ENCODE measurements around the gene CFAP119. TPM values are rescaled to one million over a fixed set of nuclear protein-coding genes. Genes with fewer than 3 reads are reported as not detected.

CFAP119 gene
- total RNA-seq, 1 donor from 2014 or later = 8.2 TPM

DNA sequence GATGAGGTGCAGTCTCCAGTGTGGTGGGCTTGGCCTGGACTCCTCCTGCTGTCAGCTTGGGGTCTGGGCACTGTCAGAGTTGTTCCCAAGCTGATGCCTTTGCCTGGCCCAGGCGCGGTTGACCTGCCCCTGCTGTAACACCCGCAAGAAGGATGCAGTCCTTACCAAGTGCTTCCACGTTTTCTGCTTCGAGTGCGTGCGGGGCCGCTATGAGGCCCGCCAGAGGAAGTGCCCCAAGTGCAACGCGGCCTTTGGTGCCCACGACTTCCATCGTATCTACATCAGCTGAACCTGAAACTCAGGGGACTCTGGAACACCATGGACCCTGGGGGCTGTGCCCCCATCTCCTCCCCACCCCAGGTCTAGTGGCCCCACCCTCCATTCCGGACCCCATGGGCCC lies 12.0 kb upstream of the CFAP119 start:
- TF ChIP-seq, protein P1, sequence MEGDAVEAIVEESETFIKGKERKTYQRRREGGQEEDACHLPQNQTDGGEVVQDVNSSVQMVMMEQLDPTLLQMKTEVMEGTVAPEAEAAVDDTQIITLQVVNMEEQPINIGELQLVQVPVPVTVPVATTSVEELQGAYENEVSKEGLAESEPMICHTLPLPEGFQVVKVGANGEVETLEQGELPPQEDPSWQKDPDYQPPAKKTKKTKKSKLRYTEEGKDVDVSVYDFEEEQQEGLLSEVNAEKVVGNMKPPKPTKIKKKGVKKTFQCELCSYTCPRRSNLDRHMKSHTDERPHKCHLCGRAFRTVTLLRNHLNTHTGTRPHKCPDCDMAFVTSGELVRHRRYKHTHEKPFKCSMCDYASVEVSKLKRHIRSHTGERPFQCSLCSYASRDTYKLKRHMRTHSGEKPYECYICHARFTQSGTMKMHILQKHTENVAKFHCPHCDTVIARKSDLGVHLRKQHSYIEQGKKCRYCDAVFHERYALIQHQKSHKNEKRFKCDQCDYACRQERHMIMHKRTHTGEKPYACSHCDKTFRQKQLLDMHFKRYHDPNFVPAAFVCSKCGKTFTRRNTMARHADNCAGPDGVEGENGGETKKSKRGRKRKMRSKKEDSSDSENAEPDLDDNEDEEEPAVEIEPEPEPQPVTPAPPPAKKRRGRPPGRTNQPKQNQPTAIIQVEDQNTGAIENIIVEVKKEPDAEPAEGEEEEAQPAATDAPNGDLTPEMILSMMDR (conservative IDR thresholded peaks at IDR 0.05; ENCODE audit: low read depth, low read length) = no peak
- no peak for DNase-seq (ENCODE audit: low read depth)
- H3K4me3 ChIP-seq (ENCODE audit: low read depth, low read length) = no peak overlapping the region

DNA sequence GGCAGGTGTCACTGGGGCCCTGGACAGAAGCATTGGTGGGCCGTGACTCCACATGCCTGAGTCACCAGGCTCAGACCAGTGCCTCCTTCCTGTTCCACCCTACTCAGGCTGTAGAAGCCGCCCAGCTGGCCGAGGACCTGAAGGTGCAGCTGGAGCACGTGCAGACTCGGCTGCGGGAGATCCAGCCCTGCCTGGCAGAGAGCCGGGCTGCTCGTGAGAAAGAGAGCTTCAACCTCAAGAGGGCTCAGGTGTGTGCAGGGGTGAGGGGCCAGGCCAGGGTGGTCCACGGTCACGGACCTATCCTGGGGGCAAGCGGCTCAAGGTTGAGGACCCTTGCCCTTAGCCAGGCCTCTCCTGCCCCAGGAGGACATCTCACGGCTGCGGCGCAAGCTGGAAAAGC lies 9.9 kb upstream of the CFAP119 start:
- TF ChIP-seq, protein P1 (conservative IDR thresholded peaks at IDR 0.05; ENCODE audit: low read depth, low read length) = no peak
- no peak overlapping the region for H3K4me3 ChIP-seq (ENCODE audit: low read depth, low read length)
- DNase-seq (ENCODE audit: low read depth) = no peak

- TF ChIP-seq, protein P1 (conservative IDR thresholded peaks at IDR 0.05; ENCODE audit: low read depth, low read length) = no peak
- no peak overlapping the region for H3K4me3 ChIP-seq (ENCODE audit: low read depth, low read length)
- no peak for DNase-seq (ENCODE audit: low read depth)
These were observed 7.7 kb upstream of the CFAP119 start for GRCh38 chr16:30769379-30770089.

DNA sequence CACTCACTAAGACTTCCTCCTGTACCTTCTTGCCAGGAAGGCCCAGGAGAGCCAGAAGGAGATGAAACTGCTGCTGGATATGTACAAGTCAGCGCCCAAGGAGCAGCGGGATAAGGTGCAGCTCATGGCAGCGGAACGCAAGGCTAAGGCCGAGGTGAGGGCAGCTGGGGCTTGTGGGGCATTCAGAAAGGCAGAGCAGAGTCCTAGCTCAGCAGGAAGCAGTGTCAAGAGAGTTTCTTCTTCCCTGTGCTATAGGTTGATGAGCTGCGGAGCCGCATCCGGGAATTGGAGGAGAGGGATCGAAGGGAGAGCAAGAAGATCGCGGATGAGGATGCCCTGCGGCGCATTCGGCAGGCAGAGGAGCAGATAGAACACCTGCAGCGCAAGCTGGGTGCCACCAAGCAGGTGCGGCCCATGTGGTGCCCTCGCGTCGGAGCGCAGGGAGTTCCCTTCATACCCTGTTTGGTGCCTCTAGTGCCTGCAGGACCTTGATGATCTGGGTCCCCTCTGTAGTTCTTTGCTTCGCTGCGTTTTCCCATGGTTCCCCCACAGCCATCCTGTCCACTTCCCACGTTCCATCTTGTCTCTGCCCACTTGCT lies 6.8 kb upstream of the CFAP119 start:
- H3K4me3 ChIP-seq (ENCODE audit: low read depth, low read length) = no peak overlapping the region
- TF ChIP-seq, protein P1 (conservative IDR thresholded peaks at IDR 0.05; ENCODE audit: low read depth, low read length) = no peak
- DNase-seq (ENCODE audit: low read depth) = no peak

DNA sequence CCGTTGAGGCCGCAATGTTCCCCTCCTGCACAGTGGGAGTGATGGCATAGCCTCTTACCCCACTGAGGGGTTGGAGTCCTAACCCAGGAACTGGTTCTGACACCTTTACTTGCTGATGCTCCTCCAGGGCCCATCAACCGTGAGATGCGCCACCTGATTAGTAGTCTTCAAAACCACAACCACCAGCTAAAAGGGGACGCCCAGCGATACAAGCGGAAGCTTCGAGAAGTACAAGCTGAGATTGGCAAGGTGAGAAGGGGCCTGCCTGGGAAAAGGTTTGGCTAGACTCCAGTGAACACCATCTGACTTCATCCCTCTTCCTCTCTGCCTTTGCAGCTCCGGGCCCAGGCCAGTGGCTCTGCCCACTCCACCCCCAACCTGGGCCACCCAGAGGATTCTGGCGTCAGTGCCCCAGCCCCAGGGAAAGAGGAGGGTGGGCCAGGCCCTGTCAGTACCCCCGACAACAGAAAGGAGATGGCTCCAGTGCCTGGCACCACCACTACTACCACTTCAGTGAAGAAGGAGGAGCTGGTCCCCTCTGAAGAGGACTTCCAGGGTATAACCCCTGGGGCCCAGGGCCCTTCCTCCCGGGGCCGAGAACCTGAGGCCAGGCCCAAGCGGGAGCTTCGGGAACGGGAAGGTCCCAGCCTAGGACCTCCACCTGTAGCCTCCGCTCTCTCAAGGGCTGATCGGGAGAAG lies 6.1 kb upstream of the CFAP119 start:
- H3K4me3 ChIP-seq (ENCODE audit: low read depth, low read length) = no peak overlapping the region
- no peak for DNase-seq (ENCODE audit: low read depth)

GRCh38 chr16:30766933-30767284 lies 5.0 kb upstream of the CFAP119 start:
- H3K4me3 ChIP-seq (ENCODE audit: low read depth, low read length) = no peak overlapping the region
- TF ChIP-seq, protein P1 (conservative IDR thresholded peaks at IDR 0.05; ENCODE audit: low read depth, low read length) = no peak
- no peak for DNase-seq (ENCODE audit: low read depth)

More for the DNA sequence above, 6.1 kb upstream of the CFAP119 start:
- TF ChIP-seq, protein P1 (conservative IDR thresholded peaks at IDR 0.05; ENCODE audit: low read depth, low read length) = no peak

All from epithelial cell of proximal tubule (primary cell).